Panc1 (cell line): Measurements from ENCODE around the gene C3orf22. TPM values are rescaled to one million over a fixed set of nuclear protein-coding genes. Genes with fewer than 3 reads are reported as not detected.

Source experiments
- ATAC-seq: fragments of 200-7000 bp; cut with Tn5 transposase; 2 replicates; pipeline ENCODE4 v1.9.1; 2020; ENCODE audit warnings: mild to moderate bottlenecking, moderate library complexity
- BruUV-seq: library from RNA; stranded (reverse); fragments of 400-500 nt; replicated peaks from 2 replicates; lab custom pipeline; 2021; lab: Mats Ljungman, UMichigan
- CTCF ChIA-PET: fragments of 300-600 bp; sonication (Branson Sonifier 250); formaldehyde crosslinking; loops from one replicate; lab custom pipeline; 2022; ENCODE audit warnings: antibody characterized with exemption; lab: Charles Lee
- POLR2A ChIA-PET: fragments of 300-600 bp; sonication (Branson Sonifier 250); formaldehyde crosslinking; loops from one replicate; lab custom pipeline; 2022; ENCODE audit warnings: antibody characterized with exemption; lab: Charles Lee
- DNase-seq: peaks from one replicate; pipeline ENCODE4 v3.0.0-alpha.2; 2010; ENCODE audit warnings: low read depth, low spot score
- H3K27ac ChIP-seq: 2 replicates; pipeline ENCODE4 v1.5.1; 2011; ENCODE audit warnings: mild to moderate bottlenecking, low read length, inconsistent platforms
- H3K27me3 ChIP-seq: fragments of 200-500 bp; sonication (Bioruptor generic); 2 replicates; pipeline ENCODE4 v1.6.0; 2014; ENCODE audit warnings: low read length, inconsistent platforms; ENCODE audit not compliant: control insufficient read depth, insufficient read depth
- H3K36me3 ChIP-seq: fragments of 200-500 bp; sonication (Bioruptor generic); 2 replicates; pipeline ENCODE4 v1.5.1; 2014; ENCODE audit warnings: inconsistent platforms, mild to moderate bottlenecking, low read length, moderate library complexity; ENCODE audit not compliant: control insufficient read depth, insufficient read depth
- H3K4me1 ChIP-seq: 2 replicates; pipeline ENCODE4 v1.5.1; 2011; ENCODE audit warnings: inconsistent platforms, mild to moderate bottlenecking, low read length, moderate library complexity; ENCODE audit not compliant: control insufficient read depth, insufficient read depth
- H3K4me3 ChIP-seq, 2 experiments: 2 replicates each; pipeline ENCODE4 v1.5.1; 2011 to 2012; ENCODE audit warnings: low read depth in 2 of 2, low read length in 2 of 2, mild to moderate bottlenecking in 2 of 2, inconsistent platforms in 1 of 2, moderate library complexity in 1 of 2
- H3K9me3 ChIP-seq: fragments of 200-500 bp; sonication (Bioruptor generic); 2 replicates; pipeline ENCODE4 v1.5.1; 2014; ENCODE audit warnings: low read depth, mild to moderate bottlenecking, inconsistent platforms, low read length, moderate library complexity; ENCODE audit not compliant: control insufficient read depth, insufficient read depth
- POLR2AphosphoS5 ChIP-seq: IDR thresholded peaks from 2 replicates; pipeline ENCODE4 v1.6.1; 2012; ENCODE audit warnings: mild to moderate bottlenecking, low read depth, low read length, moderate library complexity
- REST ChIP-seq, 2 experiments: IDR thresholded peaks; 2 replicates each; pipeline ENCODE4 v1.6.1; 2011 to 2012; ENCODE audit warnings: low read depth in 2 of 2, control low read depth in 1 of 2, low read length in 1 of 2, mild to moderate bottlenecking in 1 of 2, moderate library complexity in 1 of 2; ENCODE audit not compliant: insufficient read depth in 1 of 2
- SIN3A ChIP-seq: IDR thresholded peaks from 2 replicates; pipeline ENCODE4 v1.6.1; 2012; ENCODE audit warnings: low read depth, mild to moderate bottlenecking, low read length, moderate library complexity, borderline replicate concordance; ENCODE audit not compliant: insufficient read depth
- TCF7L2 ChIP-seq: IDR thresholded peaks from 2 replicates; pipeline ENCODE4 v1.6.1; 2011; ENCODE audit warnings: mild to moderate bottlenecking, low read depth, low read length, inconsistent platforms
- in situ Hi-C: cut with HindIII; loops from 2 replicates; pipeline ENCODE4 v1.10.0; 2016; ENCODE audit warnings: low sequenced_read_pairs, low pct_unique_long_range_greater_than_20kb
- intact Hi-C: fragments of 100-400 bp; cut with micrococcal nuclease; formaldehyde crosslinking; loops from one replicate; pipeline ENCODE4 v1.10.0; 2022; ENCODE audit not compliant: unreplicated experiment
- total RNA-seq: library from RNA; stranded (reverse); gene quantifications from one replicate; pipeline ENCODE4 v1.2.1, GENCODE V29; 2021; ENCODE audit not compliant: unreplicated experiment
- TF ChIP-seq, protein P1 (sequence below): fragments of 450-650 bp; IDR thresholded peaks from 2 replicates; pipeline ENCODE4 v1.5.1; 2017; ENCODE audit warnings: mild to moderate bottlenecking

The C3orf22 gene
- total RNA-seq, 1 experiment from 2014 or later, result not detected

DNA sequence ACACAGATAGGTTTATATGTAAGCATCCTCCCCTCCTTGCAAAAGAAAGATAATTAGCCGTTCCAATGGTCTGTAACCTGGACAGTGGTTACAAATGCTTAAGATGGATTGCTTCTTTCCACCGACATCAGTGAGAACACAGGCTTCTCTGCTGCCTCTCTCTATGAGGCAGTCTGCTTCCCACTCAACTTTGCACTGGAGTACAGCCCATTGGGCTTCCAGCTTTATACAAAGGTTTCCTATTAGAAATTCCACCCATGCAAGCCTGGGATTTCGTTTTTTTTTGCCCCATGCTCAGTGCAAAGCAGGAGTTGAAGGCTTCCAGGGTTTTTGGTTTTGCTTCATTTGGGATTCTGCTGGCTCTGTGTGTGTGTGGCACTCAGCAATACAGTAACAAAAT, 47.3 kb upstream of the C3orf22 start:
- Histone ChIP-seq H3K9me3 (no peaks in the 10 kb centered on the region), H3K4me1 (no peaks in the 10 kb centered on the region), H3K27ac (no peak overlapping the region), H3K4me3 (no peak overlapping the region), H3K36me3 (no peaks in the 10 kb centered on the region), H3K27me3 (no peaks in the 10 kb centered on the region)
- CTCF ChIA-PET, result interaction anchor here (0.7 kb wide), 1 partner anchor 217 kb away, joined by 3 read pairs; no protein-coding TSS in a partner anchor
- POLR2A ChIA-PET, result no interaction called here
- TF ChIP-seq, protein P1, sequence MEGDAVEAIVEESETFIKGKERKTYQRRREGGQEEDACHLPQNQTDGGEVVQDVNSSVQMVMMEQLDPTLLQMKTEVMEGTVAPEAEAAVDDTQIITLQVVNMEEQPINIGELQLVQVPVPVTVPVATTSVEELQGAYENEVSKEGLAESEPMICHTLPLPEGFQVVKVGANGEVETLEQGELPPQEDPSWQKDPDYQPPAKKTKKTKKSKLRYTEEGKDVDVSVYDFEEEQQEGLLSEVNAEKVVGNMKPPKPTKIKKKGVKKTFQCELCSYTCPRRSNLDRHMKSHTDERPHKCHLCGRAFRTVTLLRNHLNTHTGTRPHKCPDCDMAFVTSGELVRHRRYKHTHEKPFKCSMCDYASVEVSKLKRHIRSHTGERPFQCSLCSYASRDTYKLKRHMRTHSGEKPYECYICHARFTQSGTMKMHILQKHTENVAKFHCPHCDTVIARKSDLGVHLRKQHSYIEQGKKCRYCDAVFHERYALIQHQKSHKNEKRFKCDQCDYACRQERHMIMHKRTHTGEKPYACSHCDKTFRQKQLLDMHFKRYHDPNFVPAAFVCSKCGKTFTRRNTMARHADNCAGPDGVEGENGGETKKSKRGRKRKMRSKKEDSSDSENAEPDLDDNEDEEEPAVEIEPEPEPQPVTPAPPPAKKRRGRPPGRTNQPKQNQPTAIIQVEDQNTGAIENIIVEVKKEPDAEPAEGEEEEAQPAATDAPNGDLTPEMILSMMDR, result no peak
- TF ChIP-seq POLR2AphosphoS5 (no peak), TCF7L2 (no peak), REST (IDR thresholded peaks at IDR 0.05; ENCODE audit: insufficient read depth in 1 of 2, low read depth in 2 of 2, low read length in 1 of 2) (no peak), SIN3A (no peak)
- ATAC-seq (no peak), DNase-seq (no peak)
- in situ Hi-C loops, result no loop called here
- intact Hi-C loops, result no loop called here
- TSS peak; percentile 33 for BruUV-seq

GRCh38 chr3:126604691-126605090, 46.0 kb upstream of the C3orf22 start:
- H3K4me3 ChIP-seq, result no peak overlapping the region
- no peaks in the 10 kb centered on the region for H3K36me3 ChIP-seq
- ATAC-seq, result no peak
- in situ Hi-C loops, result no loop called here
- intact Hi-C loops, result no loop called here
- no peaks in the 10 kb centered on the region for H3K9me3 ChIP-seq
- BruUV-seq, result no TSS peak
- no peaks in the 10 kb centered on the region for H3K4me1 ChIP-seq
- H3K27me3 ChIP-seq, result no peaks in the 10 kb centered on the region
- DNase-seq, result no peak
- TF ChIP-seq SIN3A, result no peak
- TF ChIP-seq TCF7L2, result no peak
- TF ChIP-seq POLR2AphosphoS5, result no peak
- TF ChIP-seq REST (IDR thresholded peaks at IDR 0.05; ENCODE audit: insufficient read depth in 1 of 2, low read depth in 2 of 2, low read length in 1 of 2), result no peak
- TF ChIP-seq, protein P1, result no peak
- ChIA-PET POLR2A (no interaction called here), CTCF (no interaction called here)
- H3K27ac ChIP-seq, result no peak overlapping the region
